C4-2B (cell line): ENCODE results near the gene IKZF4.

Experiments used
- CTCF ChIP-seq: fragments of 450-650 bp; conservative IDR thresholded peaks from 2 replicates; pipeline ENCODE4 v1.5.1; 2017; ENCODE audit warnings: mild to moderate bottlenecking
- ZFX ChIP-seq: fragments of 450-650 bp; IDR thresholded peaks from 2 replicates; pipeline ENCODE4 v1.6.1; 2017

GRCh38 chr12:55972911-55973598 is 47.8 kb upstream of the IKZF4 start:
- TF ChIP-seq CTCF (no peak), ZFX (no peak)
